GM19455 (cell line): ENCODE results near the gene NIN.
A peak's percentile ranks its signal among the peaks of the same experiment; 100 is the strongest.
"Not testable (repeated sequence)": the region's sequence is repeated elsewhere in the genome, so short reads cannot be mapped to it uniquely, and the experiment has no call there.

Experiments used
- ATAC-seq: cut with Tn5 transposase; IDR thresholded peaks from one replicate; pipeline ENCODE4 v1.9.1; 2021; ENCODE audit not compliant: unreplicated experiment

The NIN gene

GRCh38 chr14:50821510-50822464 is 9.2 kb downstream of the NIN start:
- ATAC-seq, result no peak

GRCh38 chr14:50820786-50821509 is 10.0 kb downstream of the NIN start:
- ATAC-seq, result no peak

- not testable (repeated sequence) for ATAC-seq
Observed at GRCh38 chr14:50819303-50819702, 11.7 kb downstream of the NIN start.

GRCh38 chr14:50816395-50817047 is 14.4 kb downstream of the NIN start:
- ATAC-seq, result no peak

- ATAC-seq, result not testable (repeated sequence)
Observed at GRCh38 chr14:50815526-50815925, 15.4 kb downstream of the NIN start.

GRCh38 chr14:50815058-50815457 is 15.9 kb downstream of the NIN start:
- ATAC-seq, result not testable (repeated sequence)

GRCh38 chr14:50814161-50814560 is 16.8 kb downstream of the NIN start:
- no peak for ATAC-seq

- no peak for ATAC-seq
Observed at GRCh38 chr14:50813544-50813863, 17.5 kb downstream of the NIN start.

GRCh38 chr14:50812856-50813543 is 18.0 kb downstream of the NIN start:
- ATAC-seq, result no peak

GRCh38 chr14:50812180-50812579 is 18.8 kb downstream of the NIN start:
- no peak for ATAC-seq

GRCh38 chr14:50808053-50808452 is 22.9 kb downstream of the NIN start:
- no peak for ATAC-seq

- no peak for ATAC-seq
Observed at GRCh38 chr14:50806241-50806933, 24.6 kb downstream of the NIN start.

- no peak for ATAC-seq
Observed at GRCh38 chr14:50805396-50805795, 25.6 kb downstream of the NIN start.

GRCh38 chr14:50804181-50804721 is 26.7 kb downstream of the NIN start:
- no peak for ATAC-seq

GRCh38 chr14:50801706-50802105 is 29.3 kb downstream of the NIN start:
- no peak for ATAC-seq

GRCh38 chr14:50800032-50800431 is 30.9 kb downstream of the NIN start:
- ATAC-seq, result no peak

GRCh38 chr14:50798048-50798421 is 32.9 kb downstream of the NIN start:
- ATAC-seq, result peak; percentile 47

- no peak for ATAC-seq
Observed at GRCh38 chr14:50797250-50798047, 33.5 kb downstream of the NIN start.

- no peak for ATAC-seq
Observed at GRCh38 chr14:50796390-50796789, 34.6 kb downstream of the NIN start.
